Measurements from ENCODE around the gene MAPK10.

Gene MAPK10

GRCh38 chr4:86223472-86223871 is 136.4 kb downstream of the MAPK10 start:
- no peak overlapping the region for H3K27ac ChIP-seq
- TF ChIP-seq ZFX (IDR thresholded peaks at IDR 0.05): no peak
- TF ChIP-seq, protein P1, sequence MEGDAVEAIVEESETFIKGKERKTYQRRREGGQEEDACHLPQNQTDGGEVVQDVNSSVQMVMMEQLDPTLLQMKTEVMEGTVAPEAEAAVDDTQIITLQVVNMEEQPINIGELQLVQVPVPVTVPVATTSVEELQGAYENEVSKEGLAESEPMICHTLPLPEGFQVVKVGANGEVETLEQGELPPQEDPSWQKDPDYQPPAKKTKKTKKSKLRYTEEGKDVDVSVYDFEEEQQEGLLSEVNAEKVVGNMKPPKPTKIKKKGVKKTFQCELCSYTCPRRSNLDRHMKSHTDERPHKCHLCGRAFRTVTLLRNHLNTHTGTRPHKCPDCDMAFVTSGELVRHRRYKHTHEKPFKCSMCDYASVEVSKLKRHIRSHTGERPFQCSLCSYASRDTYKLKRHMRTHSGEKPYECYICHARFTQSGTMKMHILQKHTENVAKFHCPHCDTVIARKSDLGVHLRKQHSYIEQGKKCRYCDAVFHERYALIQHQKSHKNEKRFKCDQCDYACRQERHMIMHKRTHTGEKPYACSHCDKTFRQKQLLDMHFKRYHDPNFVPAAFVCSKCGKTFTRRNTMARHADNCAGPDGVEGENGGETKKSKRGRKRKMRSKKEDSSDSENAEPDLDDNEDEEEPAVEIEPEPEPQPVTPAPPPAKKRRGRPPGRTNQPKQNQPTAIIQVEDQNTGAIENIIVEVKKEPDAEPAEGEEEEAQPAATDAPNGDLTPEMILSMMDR (conservative IDR thresholded peaks at IDR 0.05): peak; percentile 58

GRCh38 chr4:86221002-86221401 is 138.9 kb downstream of the MAPK10 start:
- no peak overlapping the region for H3K27ac ChIP-seq
- TF ChIP-seq, protein P1 (conservative IDR thresholded peaks at IDR 0.05): no peak
- no peak for TF ChIP-seq ZFX (IDR thresholded peaks at IDR 0.05)

DNA sequence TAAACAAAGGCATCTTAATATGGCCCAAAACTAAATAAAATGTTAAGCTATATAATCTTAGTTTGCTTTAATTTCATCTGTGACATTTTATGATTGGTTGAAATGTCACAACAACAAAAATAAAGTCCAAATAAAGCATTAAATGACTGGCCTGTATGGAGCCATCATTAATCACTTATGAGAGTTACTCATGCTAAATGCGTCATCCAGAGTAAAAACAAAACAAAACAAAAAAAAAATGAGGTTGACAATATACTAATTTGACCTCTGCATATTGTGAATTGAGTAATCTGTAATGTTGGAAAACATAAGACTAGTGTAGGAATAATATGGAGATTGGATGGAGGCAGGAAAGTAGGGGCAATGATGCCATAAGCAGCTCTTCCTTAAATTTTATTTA is 139.7 kb downstream of the MAPK10 start:
- TF ChIP-seq, protein P1 (conservative IDR thresholded peaks at IDR 0.05): no peak
- TF ChIP-seq ZFX (IDR thresholded peaks at IDR 0.05): no peak
- H3K27ac ChIP-seq: no peak overlapping the region

- no peak overlapping the region for H3K27ac ChIP-seq
- TF ChIP-seq, protein P1 (conservative IDR thresholded peaks at IDR 0.05): no peak
- no peak for TF ChIP-seq ZFX (IDR thresholded peaks at IDR 0.05)
Measured at GRCh38 chr4:86218746-86219473, 140.9 kb downstream of the MAPK10 start.

DNA sequence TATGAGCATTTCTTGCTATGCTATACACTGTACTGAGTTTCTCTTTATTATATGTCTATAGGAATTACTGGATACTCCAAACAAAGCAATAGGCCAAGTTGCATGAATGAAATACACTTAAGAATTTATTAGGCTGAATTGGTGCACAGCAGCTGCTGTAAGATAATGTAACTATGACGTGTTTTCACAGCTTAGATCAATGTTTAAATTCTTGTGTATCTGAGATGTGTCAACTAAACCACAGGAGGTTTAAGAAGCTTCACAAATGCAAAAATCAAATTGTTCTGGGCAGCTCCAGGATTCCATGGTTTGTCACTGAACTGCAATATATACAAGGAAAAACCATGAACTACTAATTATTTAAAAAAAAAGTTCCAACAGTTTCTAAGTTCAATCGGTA is 156.7 kb downstream of the MAPK10 start:
- H3K27ac ChIP-seq: no peak overlapping the region
- TF ChIP-seq, protein P1 (conservative IDR thresholded peaks at IDR 0.05): no peak
- no peak for TF ChIP-seq ZFX (IDR thresholded peaks at IDR 0.05)

- no peak for TF ChIP-seq ZFX (IDR thresholded peaks at IDR 0.05)
- TF ChIP-seq, protein P1 (conservative IDR thresholded peaks at IDR 0.05): no peak
Measured at GRCh38 chr4:86185659-86186058, 174.2 kb downstream of the MAPK10 start.

DNA sequence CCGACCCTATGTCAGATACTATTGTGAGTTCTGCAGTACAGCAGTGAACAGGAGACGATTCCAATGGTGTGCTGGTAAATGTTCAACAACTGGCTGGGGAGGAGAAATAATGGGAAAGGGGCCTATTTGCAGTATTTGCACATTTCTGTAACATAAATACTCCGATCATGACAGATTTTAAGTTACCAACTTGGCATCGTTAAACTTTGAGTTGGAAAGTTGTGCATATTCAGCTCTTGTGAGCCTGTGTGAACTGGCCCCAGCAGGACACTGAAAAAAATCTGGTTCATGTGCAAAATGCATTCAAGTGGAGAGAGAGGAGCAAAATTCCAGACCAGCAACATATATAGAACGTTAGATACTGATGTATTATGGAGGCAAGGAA is 175.0 kb downstream of the MAPK10 start:
- TF ChIP-seq ZFX (IDR thresholded peaks at IDR 0.05): no peak
- TF ChIP-seq, protein P1 (conservative IDR thresholded peaks at IDR 0.05): no peak
- H3K27ac ChIP-seq: no peak overlapping the region

More at GRCh38 chr4:86185659-86186058, 174.2 kb downstream of the MAPK10 start:
- H3K27ac ChIP-seq: no peak overlapping the region

All from C4-2B (cell line).